ENCODE data around the gene RBFOX2. TPM values are rescaled to one million over a fixed set of nuclear protein-coding genes. Genes with fewer than 3 reads are reported as not detected.

Gene RBFOX2
- total and polyA plus RNA-seq, 2 experiments from 2014 or later = 88.8 to 131 TPM

DNA sequence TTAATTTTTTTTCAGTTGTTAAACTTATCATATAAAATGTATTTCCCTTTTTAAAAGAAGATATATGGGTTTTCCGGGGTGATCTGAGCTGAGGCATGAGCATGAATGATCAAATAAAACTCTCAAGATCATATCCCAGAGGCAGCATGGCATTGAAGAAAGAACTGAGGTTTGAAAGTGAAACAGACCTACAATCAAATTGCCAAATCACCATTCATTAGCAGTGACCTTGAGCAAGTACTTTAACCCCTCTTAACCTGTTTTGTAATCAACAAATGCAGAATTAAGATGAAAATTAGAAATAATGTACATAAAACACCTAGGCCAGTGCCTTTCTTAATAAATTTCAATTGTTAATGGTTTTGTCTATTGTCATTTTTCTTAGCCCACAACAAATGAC, 116.0 kb downstream of the RBFOX2 start (continued):
- TF ChIP-seq, protein P1, sequence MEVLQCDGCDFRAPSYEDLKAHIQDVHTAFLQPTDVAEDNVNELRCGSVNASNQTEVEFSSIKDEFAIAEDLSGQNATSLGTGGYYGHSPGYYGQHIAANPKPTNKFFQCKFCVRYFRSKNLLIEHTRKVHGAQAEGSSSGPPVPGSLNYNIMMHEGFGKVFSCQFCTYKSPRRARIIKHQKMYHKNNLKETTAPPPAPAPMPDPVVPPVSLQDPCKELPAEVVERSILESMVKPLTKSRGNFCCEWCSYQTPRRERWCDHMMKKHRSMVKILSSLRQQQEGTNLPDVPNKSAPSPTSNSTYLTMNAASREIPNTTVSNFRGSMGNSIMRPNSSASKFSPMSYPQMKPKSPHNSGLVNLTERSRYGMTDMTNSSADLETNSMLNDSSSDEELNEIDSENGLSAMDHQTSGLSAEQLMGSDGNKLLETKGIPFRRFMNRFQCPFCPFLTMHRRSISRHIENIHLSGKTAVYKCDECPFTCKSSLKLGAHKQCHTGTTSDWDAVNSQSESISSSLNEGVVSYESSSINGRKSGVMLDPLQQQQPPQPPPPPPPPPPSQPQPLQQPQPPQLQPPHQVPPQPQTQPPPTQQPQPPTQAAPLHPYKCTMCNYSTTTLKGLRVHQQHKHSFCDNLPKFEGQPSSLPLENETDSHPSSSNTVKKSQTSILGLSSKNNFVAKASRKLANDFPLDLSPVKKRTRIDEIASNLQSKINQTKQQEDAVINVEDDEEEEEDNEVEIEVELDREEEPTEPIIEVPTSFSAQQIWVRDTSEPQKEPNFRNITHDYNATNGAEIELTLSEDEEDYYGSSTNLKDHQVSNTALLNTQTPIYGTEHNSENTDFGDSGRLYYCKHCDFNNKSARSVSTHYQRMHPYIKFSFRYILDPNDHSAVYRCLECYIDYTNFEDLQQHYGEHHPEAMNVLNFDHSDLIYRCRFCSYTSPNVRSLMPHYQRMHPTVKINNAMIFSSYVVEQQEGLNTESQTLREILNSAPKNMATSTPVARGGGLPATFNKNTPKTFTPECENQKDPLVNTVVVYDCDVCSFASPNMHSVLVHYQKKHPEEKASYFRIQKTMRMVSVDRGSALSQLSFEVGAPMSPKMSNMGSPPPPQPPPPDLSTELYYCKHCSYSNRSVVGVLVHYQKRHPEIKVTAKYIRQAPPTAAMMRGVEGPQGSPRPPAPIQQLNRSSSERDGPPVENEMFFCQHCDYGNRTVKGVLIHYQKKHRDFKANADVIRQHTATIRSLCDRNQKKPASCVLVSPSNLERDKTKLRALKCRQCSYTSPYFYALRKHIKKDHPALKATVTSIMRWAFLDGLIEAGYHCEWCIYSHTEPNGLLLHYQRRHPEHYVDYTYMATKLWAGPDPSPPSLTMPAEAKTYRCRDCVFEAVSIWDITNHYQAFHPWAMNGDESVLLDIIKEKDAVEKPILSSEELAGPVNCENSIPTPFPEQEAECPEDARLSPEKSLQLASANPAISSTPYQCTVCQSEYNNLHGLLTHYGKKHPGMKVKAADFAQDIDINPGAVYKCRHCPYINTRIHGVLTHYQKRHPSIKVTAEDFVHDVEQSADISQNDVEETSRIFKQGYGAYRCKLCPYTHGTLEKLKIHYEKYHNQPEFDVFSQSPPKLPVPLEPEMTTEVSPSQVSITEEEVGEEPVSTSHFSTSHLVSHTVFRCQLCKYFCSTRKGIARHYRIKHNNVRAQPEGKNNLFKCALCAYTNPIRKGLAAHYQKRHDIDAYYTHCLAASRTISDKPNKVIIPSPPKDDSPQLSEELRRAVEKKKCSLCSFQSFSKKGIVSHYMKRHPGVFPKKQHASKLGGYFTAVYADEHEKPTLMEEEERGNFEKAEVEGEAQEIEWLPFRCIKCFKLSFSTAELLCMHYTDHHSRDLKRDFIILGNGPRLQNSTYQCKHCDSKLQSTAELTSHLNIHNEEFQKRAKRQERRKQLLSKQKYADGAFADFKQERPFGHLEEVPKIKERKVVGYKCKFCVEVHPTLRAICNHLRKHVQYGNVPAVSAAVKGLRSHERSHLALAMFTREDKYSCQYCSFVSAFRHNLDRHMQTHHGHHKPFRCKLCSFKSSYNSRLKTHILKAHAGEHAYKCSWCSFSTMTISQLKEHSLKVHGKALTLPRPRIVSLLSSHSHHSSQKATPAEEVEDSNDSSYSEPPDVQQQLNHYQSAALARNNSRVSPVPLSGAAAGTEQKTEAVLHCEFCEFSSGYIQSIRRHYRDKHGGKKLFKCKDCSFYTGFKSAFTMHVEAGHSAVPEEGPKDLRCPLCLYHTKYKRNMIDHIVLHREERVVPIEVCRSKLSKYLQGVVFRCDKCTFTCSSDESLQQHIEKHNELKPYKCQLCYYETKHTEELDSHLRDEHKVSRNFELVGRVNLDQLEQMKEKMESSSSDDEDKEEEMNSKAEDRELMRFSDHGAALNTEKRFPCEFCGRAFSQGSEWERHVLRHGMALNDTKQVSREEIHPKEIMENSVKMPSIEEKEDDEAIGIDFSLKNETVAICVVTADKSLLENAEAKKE (CRISPR knock-in tag; IDR thresholded peaks at IDR 0.05) = no peak
- TF ChIP-seq JUNB (IDR thresholded peaks at IDR 0.05; ENCODE audit: unreplicated experiment) = no peak
- no peak for TF ChIP-seq NANOG (IDR thresholded peaks at IDR 0.05; ENCODE audit: borderline replicate concordance)
- no peak for TF ChIP-seq POLR2AphosphoS5 (IDR thresholded peaks at IDR 0.05; ENCODE audit: low read depth)

DNA sequence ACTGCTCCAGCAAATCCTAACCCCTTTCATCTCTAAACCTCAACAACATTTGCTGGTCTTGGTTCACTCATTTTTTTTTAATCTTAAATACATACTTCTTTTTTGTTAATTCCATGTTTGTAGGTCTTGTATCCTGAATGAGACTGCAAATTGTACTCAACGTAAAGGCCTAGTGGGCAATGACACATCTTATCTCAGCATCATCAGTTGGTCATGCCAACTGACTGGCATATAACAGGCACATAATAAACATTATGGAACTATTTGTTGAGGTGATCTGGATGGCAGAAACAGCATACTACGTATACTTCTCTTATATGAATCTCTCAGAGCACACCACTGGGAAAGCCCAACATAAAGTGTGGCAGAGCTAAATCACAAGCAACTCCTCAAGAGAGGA, 116.7 kb downstream of the RBFOX2 start:
- Histone ChIP-seq H3K4me1 (ENCODE audit: insufficient read depth) (peaks cover 38% of the 10 kb centered on the region), H3K27ac (ENCODE audit: low read depth) (no peak overlapping the region), H3K4me3 (no peak overlapping the region), H4K20me1 (replicated peaks; ENCODE audit: insufficient read depth) (peaks cover 10% of the 10 kb centered on the region), H3K79me2 (replicated peaks; ENCODE audit: insufficient read depth) (peaks cover 85% of the 10 kb centered on the region), H2AFZ (no peak overlapping the region), H3K9me2 (ENCODE audit: insufficient read depth) (no peaks in the 10 kb centered on the region), H3K4me2 (peak overlapping the region; percentile 31; the same call in 1 of the 2 replicates), H3K36me3 (ENCODE audit: insufficient read depth) (no peaks in the 10 kb centered on the region), H3K27me3 (ENCODE audit: insufficient read depth) (no peaks in the 10 kb centered on the region), H3F3A (replicated peaks; ENCODE audit: low read depth) (no peaks in the 10 kb centered on the region)
- Mint-ChIP-seq H3K9me3 (no peaks in the 10 kb centered on the region), H3K27me3 (ENCODE audit: insufficient read depth, low read depth, poor library complexity) (peaks cover 5% of the 10 kb centered on the region), H3K4me1 (peaks cover 50% of the 10 kb centered on the region), H3K4me3 (peak overlapping the region; percentile 7; the same call in 1 of the 3 replicates), H3K27ac (no peak overlapping the region), H3K36me3 (ENCODE audit: low read depth) (no peaks in the 10 kb centered on the region)
- ATAC-seq (no peak), DNase-seq (ENCODE audit: low spot score) (no peak)
- TF ChIP-seq, protein P1 (CRISPR knock-in tag; IDR thresholded peaks at IDR 0.05) = no peak
- TF ChIP-seq ZNF331 (CRISPR knock-in tag; IDR thresholded peaks at IDR 0.05; ENCODE audit: low read depth) (no peak), POLR2AphosphoS5 (IDR thresholded peaks at IDR 0.05; ENCODE audit: low read depth) (no peak), CREB1 (CRISPR knock-in tag; IDR thresholded peaks at IDR 0.05; ENCODE audit: low read depth) (no peak)

Data from GM23338 (cell line).